Lower leg skin (tissue), 3 donors: ENCODE data around the gene CAPNS1.

Experiments used
- POLR2A ChIP-seq, 2 donors: fragments of 450-650 bp; IDR thresholded peaks; one replicate each; pipeline ENCODE4 v1.6.1; 2016 to 2017; ENCODE audit warnings: antibody characterized with exemption in 2 of 2, mild to moderate bottlenecking in 1 of 2, moderate library complexity in 1 of 2
- TF ChIP-seq, protein P1 (sequence below), 3 donors: fragments of 450-650 bp; IDR thresholded peaks; one replicate each; pipeline ENCODE4 v1.5.1; 2016; ENCODE audit warnings: antibody characterized with exemption in 3 of 3, mild to moderate bottlenecking in 3 of 3, moderate library complexity in 2 of 3

DNA sequence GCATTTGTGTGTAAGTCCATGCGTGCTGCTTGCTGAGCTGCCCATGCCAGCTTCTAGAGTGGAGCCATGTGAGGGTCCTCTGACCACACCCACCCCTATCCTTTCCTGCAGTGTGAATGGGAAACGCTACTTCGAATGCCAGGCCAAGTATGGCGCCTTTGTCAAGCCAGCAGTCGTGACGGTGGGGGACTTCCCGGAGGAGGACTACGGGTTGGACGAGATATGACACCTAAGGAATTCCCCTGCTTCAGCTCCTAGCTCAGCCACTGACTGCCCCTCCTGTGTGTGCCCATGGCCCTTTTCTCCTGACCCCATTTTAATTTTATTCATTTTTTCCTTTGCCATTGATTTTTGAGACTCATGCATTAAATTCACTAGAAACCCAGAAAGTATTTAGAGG lies 14.3 kb upstream of the CAPNS1 start:
- no peak for TF ChIP-seq POLR2A (IDR thresholded peaks at IDR 0.05)
- TF ChIP-seq, protein P1, sequence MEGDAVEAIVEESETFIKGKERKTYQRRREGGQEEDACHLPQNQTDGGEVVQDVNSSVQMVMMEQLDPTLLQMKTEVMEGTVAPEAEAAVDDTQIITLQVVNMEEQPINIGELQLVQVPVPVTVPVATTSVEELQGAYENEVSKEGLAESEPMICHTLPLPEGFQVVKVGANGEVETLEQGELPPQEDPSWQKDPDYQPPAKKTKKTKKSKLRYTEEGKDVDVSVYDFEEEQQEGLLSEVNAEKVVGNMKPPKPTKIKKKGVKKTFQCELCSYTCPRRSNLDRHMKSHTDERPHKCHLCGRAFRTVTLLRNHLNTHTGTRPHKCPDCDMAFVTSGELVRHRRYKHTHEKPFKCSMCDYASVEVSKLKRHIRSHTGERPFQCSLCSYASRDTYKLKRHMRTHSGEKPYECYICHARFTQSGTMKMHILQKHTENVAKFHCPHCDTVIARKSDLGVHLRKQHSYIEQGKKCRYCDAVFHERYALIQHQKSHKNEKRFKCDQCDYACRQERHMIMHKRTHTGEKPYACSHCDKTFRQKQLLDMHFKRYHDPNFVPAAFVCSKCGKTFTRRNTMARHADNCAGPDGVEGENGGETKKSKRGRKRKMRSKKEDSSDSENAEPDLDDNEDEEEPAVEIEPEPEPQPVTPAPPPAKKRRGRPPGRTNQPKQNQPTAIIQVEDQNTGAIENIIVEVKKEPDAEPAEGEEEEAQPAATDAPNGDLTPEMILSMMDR (IDR thresholded peaks at IDR 0.05), result no peak
